Pancreas (tissue), 10 donors: Measurements from ENCODE around the gene MACROD2. TPM values are rescaled to one million over a fixed set of nuclear protein-coding genes. Genes with fewer than 3 reads are reported as not detected.

Experiments
- ATAC-seq, 4 donors: fragments of 200-7000 bp; cut with Tn5 transposase; one replicate each; pipeline versions ENCODE4 v1.8.0 to v1.9.1; 2020; ENCODE audit warnings: mild to moderate bottlenecking in 4 of 4, moderate library complexity in 4 of 4
- DNase-seq, 6 donors: peaks; one replicate each; pipeline ENCODE4 v3.0.0-alpha.2; 2020
- FAIRE-seq: peaks from 2 replicates; lab custom pipeline; 2012; peaks lifted over from hg19 to GRCh38; lab: Jason Lieb, UNC
- H3K27ac ChIP-seq, 4 donors: fragments of 200-600 bp; sonication (generic); 1 replicate in 3 of 4; 2 replicates in 1 of 4; pipeline versions ENCODE4 v1.5.0 to v1.8.0; 2020
- H3K27me3 ChIP-seq, 4 donors: fragments of 200-600 bp; one replicate each; pipeline ENCODE4 v1.8.0; 2021
- H3K36me3 ChIP-seq, 3 donors: fragments of 200-600 bp; sonication (generic) in 1 of 3; one replicate each; pipeline versions ENCODE4 v1.5.0 to v1.8.0; 2020 to 2021
- H3K4me1 ChIP-seq, 3 donors: fragments of 200-600 bp; one replicate each; pipeline ENCODE4 v1.8.0; 2021
- H3K4me3 ChIP-seq, 4 donors: fragments of 200-600 bp; sonication (generic) in 2 of 4; one replicate each; pipeline versions ENCODE4 v1.5.0 to v1.8.0; 2020 to 2021
- H3K9me3 ChIP-seq, 4 donors: fragments of 200-600 bp; one replicate each; pipeline ENCODE4 v1.8.0; 2021
- WGBS, 2 donors: extraction: QIAGEN DNeasy Blood & Tissue Kit; methylation state at CpG; one replicate each; pipeline ENCODE4 v1.1.7; 2013; 5-methylcytosine and 5-hydroxymethylcytosine counted together
- intact Hi-C, 3 donors: fragments of 100-400 bp; cut with DNase I; formaldehyde crosslinking; loops; one replicate each; pipeline versions ENCODE4 v1.11.1 to v1.14.2; 2022
- polyA plus RNA-seq, 2 donors: library from polyadenylated mRNA; stranded (reverse); fragments of 200-250 nt; gene quantifications; one replicate each; pipeline ENCODE4 v1.2.3, GENCODE V29; 2013
- total RNA-seq, 6 donors: library from RNA; stranded (reverse); fragmentation: NEBNext Ultra II Directional in 4 of 6; extraction: Animal tissue kit (Norgen Biotek cat#: 25700) in 4 of 6; gene quantifications; one replicate each; pipeline versions ENCODE4 v1.2.1 to v1.2.4, GENCODE V29; 2021 to 2023
- TF ChIP-seq, protein P1 (sequence below), 4 donors: fragments of 200-600 bp; sonication (generic) in 3 of 4; IDR thresholded peaks; one replicate each; pipeline versions ENCODE4 v1.5.0 to v1.8.0; 2021; ENCODE audit warnings: antibody characterized with exemption in 4 of 4
- donor health status: healthy with polysubstance abuse.
- donor health status: DM: no; HTN: no; CAD: no; lungs with moderate emphysema.
- donor health status: DM: no; HTN: no; CAD: no.
- donor health status: control.
- donor health status: control.
- donor health status: Bipolar disorder and iron deficiency.
- donor health status: DM: yes; HTN: yes; CAD: no.
- donor health status: DM: no; HTN: no; CAD: no.
- donor health status: DM: no; HTN: no; CAD: no.
- donor health status: DM: yes; HTN: yes; CAD: no.

The MACROD2 gene
- total and polyA plus RNA-seq, 8 donors, result 1.7 to 4.9 (median 2.7) TPM

DNA sequence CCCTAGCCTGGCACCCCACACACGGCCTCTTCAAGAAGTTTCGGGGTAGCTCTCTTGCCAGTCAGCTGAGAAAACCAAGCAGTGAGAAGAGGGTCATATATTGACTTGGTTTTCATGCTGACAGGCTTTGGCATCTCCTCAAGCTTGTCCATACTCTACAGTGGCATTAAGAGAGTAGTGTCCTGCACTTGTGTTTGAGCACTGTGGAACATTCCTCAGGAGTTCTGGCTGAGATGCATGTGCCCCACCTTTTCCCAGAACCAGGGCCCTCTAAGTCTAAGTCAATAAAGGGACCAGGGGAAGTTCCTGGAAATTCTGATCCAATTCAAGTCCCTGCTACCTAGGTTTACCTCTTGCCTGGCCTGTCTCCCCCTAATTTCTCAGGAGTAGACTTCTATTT, 886.2 kb downstream of the MACROD2 start:
- no peaks in the 10 kb centered on the region for H3K4me1 ChIP-seq
- intact Hi-C loops, result no loop called here
- no peak for DNase-seq
- no peaks in the 10 kb centered on the region for H3K9me3 ChIP-seq
- no peak overlapping the region for H3K27ac ChIP-seq
- no peak for FAIRE-seq
- H3K27me3 ChIP-seq, result no peaks in the 10 kb centered on the region
- TF ChIP-seq, protein P1, sequence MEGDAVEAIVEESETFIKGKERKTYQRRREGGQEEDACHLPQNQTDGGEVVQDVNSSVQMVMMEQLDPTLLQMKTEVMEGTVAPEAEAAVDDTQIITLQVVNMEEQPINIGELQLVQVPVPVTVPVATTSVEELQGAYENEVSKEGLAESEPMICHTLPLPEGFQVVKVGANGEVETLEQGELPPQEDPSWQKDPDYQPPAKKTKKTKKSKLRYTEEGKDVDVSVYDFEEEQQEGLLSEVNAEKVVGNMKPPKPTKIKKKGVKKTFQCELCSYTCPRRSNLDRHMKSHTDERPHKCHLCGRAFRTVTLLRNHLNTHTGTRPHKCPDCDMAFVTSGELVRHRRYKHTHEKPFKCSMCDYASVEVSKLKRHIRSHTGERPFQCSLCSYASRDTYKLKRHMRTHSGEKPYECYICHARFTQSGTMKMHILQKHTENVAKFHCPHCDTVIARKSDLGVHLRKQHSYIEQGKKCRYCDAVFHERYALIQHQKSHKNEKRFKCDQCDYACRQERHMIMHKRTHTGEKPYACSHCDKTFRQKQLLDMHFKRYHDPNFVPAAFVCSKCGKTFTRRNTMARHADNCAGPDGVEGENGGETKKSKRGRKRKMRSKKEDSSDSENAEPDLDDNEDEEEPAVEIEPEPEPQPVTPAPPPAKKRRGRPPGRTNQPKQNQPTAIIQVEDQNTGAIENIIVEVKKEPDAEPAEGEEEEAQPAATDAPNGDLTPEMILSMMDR (IDR thresholded peaks at IDR 0.05), result no peak
- H3K4me3 ChIP-seq, result no peak overlapping the region
- 95 to 100% methylated on average over 2 of the region's 2 CpGs for WGBS, 2 donors
- no peak for ATAC-seq
- no peaks in the 10 kb centered on the region for H3K36me3 ChIP-seq

DNA sequence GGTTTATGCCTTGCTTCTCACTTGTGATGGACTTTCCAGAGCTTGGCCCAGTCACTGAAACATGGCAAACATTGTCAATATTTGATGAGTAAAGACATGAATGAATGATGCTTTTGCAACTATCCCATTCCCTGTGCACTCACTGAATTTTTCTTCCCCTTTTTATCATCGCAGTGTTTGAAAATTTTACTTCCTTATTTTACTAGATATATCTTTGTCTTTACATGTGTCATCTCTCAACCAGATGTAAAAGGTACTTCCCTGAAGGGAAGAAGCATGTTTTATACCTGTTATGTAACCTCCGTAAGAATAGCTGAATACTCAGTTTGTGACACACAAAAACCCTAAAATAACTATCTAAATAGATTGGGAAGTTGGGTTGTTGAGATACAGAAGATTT, 886.8 kb downstream of the MACROD2 start:
- ATAC-seq (no peak), DNase-seq (no peak), FAIRE-seq (no peak)
- intact Hi-C loops, result no loop called here
- Histone ChIP-seq H3K27me3 (no peaks in the 10 kb centered on the region), H3K36me3 (no peaks in the 10 kb centered on the region), H3K4me3 (no peak overlapping the region), H3K4me1 (no peaks in the 10 kb centered on the region), H3K9me3 (no peaks in the 10 kb centered on the region), H3K27ac (no peak overlapping the region)
- 95 to 97% methylated on average over 2 of the region's 2 CpGs for WGBS, 2 donors
- TF ChIP-seq, protein P1 (IDR thresholded peaks at IDR 0.05), result no peak

DNA sequence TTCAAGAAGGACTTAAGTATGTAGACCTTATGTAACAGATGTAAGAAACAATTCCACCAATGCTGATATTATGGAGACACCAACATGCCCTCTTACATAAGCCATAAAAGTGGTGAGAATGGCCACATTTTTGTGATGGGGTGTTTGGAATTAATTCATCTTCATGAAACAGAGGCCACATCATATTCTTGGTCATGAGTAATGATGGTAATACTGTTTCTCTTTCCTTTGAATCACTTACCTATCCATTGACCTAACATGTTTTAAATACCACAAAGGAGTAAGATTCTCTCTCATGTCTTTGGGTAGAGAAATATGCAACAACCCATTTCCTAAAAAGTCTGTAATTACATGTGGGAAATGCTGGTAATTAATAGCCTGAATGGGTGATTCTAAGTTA, 887.5 kb downstream of the MACROD2 start:
- H3K4me3 ChIP-seq, result no peak overlapping the region
- DNase-seq (no peak), ATAC-seq (no peak), FAIRE-seq (no peak)
- intact Hi-C loops, result no loop called here
- no peaks in the 10 kb centered on the region for H3K36me3 ChIP-seq
- TF ChIP-seq, protein P1 (IDR thresholded peaks at IDR 0.05), result no peak
- no peaks in the 10 kb centered on the region for H3K9me3 ChIP-seq
- no peaks in the 10 kb centered on the region for H3K4me1 ChIP-seq
- H3K27me3 ChIP-seq, result no peaks in the 10 kb centered on the region
- H3K27ac ChIP-seq, result no peak overlapping the region

DNA sequence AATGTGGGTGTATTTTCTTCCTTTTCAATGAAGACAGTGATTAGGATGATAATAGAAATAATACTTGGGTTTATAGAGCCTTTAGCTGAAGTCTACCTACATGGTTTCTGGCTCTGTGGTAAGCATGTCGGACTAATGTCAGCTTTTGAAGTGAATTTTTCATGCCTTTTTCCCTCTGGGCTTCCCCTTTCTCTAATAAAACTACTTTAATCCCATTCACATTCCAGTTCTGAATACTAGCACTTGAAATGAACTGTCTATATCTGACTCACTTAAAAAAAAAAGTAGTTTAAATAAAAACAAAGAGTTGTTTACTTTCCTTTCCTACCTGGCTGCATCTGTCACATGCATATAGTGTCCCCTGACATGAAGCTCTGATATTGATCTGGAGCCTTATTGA, 888.0 kb downstream of the MACROD2 start:
- WGBS, 2 donors, result 89 to 94% methylated on average over 1 of the region's 1 CpG
- H3K27me3 ChIP-seq, result no peaks in the 10 kb centered on the region
- TF ChIP-seq, protein P1 (IDR thresholded peaks at IDR 0.05), result no peak
- no peak overlapping the region for H3K4me3 ChIP-seq
- DNase-seq (no peak), FAIRE-seq (no peak), ATAC-seq (no peak)
- H3K4me1 ChIP-seq, result no peaks in the 10 kb centered on the region
- intact Hi-C loops, result no loop called here
- H3K36me3 ChIP-seq, result no peaks in the 10 kb centered on the region
- H3K27ac ChIP-seq, result no peak overlapping the region
- H3K9me3 ChIP-seq, result no peaks in the 10 kb centered on the region

DNA sequence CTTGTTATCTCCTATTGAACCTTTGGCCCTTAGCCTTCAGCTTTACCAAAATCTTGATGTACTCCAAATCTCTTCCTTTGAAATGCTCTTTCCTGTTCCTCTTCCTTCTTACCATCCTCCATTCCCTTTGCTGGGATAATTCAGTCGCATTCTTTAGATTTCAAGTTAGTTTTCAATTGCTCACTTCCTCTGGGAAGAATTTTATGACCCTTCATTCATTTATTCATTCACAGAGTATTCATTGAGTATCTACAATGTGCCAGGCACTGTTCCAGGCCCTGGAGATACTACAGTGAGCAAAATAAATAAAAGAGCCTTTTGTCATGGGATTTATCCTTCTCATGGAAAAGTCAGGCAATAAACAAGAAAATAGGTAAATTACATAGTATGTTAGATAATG, 890.3 kb downstream of the MACROD2 start:
- ATAC-seq (no peak), DNase-seq (no peak), FAIRE-seq (no peak)
- 87 to 97% methylated on average over 1 of the region's 1 CpG for WGBS, 2 donors
- H3K4me1 ChIP-seq, result no peaks in the 10 kb centered on the region
- no peak overlapping the region for H3K27ac ChIP-seq
- intact Hi-C loops, result no loop called here
- no peak overlapping the region for H3K4me3 ChIP-seq
- no peaks in the 10 kb centered on the region for H3K9me3 ChIP-seq
- H3K36me3 ChIP-seq, result no peaks in the 10 kb centered on the region
- TF ChIP-seq, protein P1 (IDR thresholded peaks at IDR 0.05), result no peak
- H3K27me3 ChIP-seq, result no peaks in the 10 kb centered on the region
